PFSK-1 (cell line): ENCODE data around the gene UPF1.

ENCODE experiments used
- FOXP2 ChIP-seq: optimal IDR thresholded peaks from 2 replicates; pipeline ENCODE3; 2011; ENCODE audit warnings: borderline replicate concordance, control low read depth, inconsistent platforms; ENCODE audit not compliant: insufficient read depth; ENCODE audit errors: extremely low read length, extremely low read depth
- POLR2AphosphoS5 ChIP-seq: IDR thresholded peaks from 2 replicates; pipeline ENCODE4 v1.6.1; 2012; ENCODE audit warnings: low read depth, mild to moderate bottlenecking, control low read depth, low read length, moderate library complexity
- REST ChIP-seq, 2 experiments: IDR thresholded peaks; 2 replicates each; pipeline versions ENCODE4 v1.6.1 to v1.8.0; 2011 to 2012; ENCODE audit warnings: low read depth in 2 of 2, low read length in 2 of 2, control low read depth in 1 of 2, inconsistent platforms in 1 of 2, mild to moderate bottlenecking in 1 of 2, moderate library complexity in 1 of 2; ENCODE audit not compliant: insufficient read depth in 1 of 2
- SIN3A ChIP-seq: IDR thresholded peaks from 2 replicates; pipeline ENCODE4 v1.6.1; 2012; ENCODE audit warnings: mild to moderate bottlenecking, low read length, moderate library complexity, borderline replicate concordance; ENCODE audit not compliant: insufficient read depth
- TAF1 ChIP-seq: IDR thresholded peaks from 2 replicates; pipeline ENCODE4 v1.6.1; 2012; ENCODE audit warnings: low read length, control low read depth, borderline replicate concordance; ENCODE audit not compliant: insufficient read depth

The UPF1 gene

GRCh38 chr19:18847549-18848463 lies 16.0 kb downstream of the UPF1 start:
- TF ChIP-seq REST (IDR thresholded peaks at IDR 0.05; ENCODE audit: insufficient read depth in 1 of 2, low read depth in 2 of 2, low read length in 2 of 2) (peak in 1 of 2 experiments; percentile 68; a peak in 1 of 4 replicates), FOXP2 (peak; percentile 48), POLR2AphosphoS5 (no peak)

- TF ChIP-seq REST (IDR thresholded peaks at IDR 0.05; ENCODE audit: insufficient read depth in 1 of 2, low read depth in 2 of 2, low read length in 2 of 2) (no peak), SIN3A (peak; percentile 40; the same call in 1 of the 2 replicates)
Observed at GRCh38 chr19:18848878-18849661, 17.3 kb downstream of the UPF1 start.

GRCh38 chr19:18849838-18850400 lies 18.2 kb downstream of the UPF1 start:
- TF ChIP-seq FOXP2 (no peak), SIN3A (no peak), TAF1 (no peak), REST (IDR thresholded peaks at IDR 0.05; ENCODE audit: insufficient read depth in 1 of 2, low read depth in 2 of 2, low read length in 2 of 2) (no peak), POLR2AphosphoS5 (no peak)

GRCh38 chr19:18850471-18851375 lies 19.0 kb downstream of the UPF1 start:
- no peak for TF ChIP-seq SIN3A
- no peak for TF ChIP-seq FOXP2
- TF ChIP-seq POLR2AphosphoS5 = no peak
- TF ChIP-seq TAF1 = no peak
- TF ChIP-seq REST (IDR thresholded peaks at IDR 0.05; ENCODE audit: insufficient read depth in 1 of 2, low read depth in 2 of 2, low read length in 2 of 2) = no peak
